ENCODE measurements around the gene LETM1.

LETM1 gene

DNA sequence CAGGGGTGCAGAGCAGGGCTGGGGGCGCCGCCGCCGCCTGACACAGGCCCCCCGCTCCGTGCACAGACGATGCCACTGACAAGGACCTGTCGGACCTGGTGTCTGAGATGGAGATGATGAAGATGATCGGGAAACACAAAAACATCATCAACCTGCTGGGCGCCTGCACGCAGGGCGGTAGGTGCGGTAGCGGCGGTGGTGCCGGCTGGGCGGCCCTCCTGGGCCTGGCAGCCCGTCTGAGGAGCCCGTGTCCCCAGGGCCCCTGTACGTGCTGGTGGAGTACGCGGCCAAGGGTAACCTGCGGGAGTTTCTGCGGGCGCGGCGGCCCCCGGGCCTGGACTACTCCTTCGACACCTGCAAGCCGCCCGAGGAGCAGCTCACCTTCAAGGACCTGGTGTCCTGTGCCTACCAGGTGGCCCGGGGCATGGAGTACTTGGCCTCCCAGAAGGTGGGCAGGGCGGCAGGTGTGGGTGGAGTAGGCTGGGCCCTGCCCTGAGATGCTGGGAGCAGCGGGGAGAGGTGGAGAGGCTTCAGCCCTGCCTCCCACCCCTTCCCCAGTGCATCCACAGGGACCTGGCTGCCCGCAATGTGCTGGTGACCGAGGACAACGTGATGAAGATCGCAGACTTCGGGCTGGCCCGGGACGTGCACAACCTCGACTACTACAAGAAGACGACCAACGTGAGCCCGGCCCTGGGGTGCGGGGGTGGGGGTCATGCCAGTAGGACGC is 50.3 kb downstream of the LETM1 start:
- no peak for DNase-seq (ENCODE audit: low read depth)
- TF ChIP-seq, protein P1, sequence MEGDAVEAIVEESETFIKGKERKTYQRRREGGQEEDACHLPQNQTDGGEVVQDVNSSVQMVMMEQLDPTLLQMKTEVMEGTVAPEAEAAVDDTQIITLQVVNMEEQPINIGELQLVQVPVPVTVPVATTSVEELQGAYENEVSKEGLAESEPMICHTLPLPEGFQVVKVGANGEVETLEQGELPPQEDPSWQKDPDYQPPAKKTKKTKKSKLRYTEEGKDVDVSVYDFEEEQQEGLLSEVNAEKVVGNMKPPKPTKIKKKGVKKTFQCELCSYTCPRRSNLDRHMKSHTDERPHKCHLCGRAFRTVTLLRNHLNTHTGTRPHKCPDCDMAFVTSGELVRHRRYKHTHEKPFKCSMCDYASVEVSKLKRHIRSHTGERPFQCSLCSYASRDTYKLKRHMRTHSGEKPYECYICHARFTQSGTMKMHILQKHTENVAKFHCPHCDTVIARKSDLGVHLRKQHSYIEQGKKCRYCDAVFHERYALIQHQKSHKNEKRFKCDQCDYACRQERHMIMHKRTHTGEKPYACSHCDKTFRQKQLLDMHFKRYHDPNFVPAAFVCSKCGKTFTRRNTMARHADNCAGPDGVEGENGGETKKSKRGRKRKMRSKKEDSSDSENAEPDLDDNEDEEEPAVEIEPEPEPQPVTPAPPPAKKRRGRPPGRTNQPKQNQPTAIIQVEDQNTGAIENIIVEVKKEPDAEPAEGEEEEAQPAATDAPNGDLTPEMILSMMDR (IDR thresholded peaks at IDR 0.05; ENCODE audit: control insufficient read depth, extremely low read depth, insufficient read depth), result no peak

DNA sequence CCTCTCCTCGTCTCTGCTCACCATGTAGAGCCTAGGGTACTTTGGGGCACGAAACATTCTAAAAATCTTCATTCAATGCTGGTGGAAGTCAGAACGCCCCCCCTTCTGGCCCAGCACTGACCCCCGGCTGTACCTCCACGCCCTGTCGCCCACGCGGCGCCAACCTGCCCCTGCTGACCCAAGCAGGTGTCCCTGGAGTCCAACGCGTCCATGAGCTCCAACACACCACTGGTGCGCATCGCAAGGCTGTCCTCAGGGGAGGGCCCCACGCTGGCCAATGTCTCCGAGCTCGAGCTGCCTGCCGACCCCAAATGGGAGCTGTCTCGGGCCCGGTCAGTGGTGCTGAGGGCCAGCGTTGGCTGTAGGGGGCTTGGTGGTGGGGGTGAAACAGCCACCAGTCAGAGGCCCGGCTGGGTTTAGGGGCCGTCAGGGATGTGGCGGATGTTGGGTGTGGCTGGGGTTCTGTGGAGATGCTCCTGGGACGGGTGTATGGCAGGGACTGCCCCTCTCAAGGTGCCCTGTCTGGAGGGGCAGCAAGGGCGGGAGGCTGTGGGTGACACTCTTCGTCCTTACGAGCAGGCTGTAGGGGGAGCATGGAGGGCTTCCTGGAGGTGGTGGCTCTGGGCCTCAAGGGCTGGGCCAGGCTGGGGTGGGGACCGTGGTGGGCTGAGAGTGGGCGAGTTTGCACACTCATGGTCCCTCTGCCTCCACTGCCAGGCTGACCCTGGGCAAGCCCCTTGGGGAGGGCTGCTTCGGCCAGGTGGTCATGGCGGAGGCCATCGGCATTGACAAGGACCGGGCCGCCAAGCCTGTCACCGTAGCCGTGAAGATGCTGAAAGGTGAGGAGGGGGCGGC is 51.1 kb downstream of the LETM1 start:
- DNase-seq (ENCODE audit: low read depth), result no peak
- TF ChIP-seq, protein P1 (IDR thresholded peaks at IDR 0.05; ENCODE audit: control insufficient read depth, extremely low read depth, insufficient read depth), result no peak
- no peak overlapping the region for H3K4me3 ChIP-seq (ENCODE audit: low read depth, low read length)

More for the DNA sequence above, 50.3 kb downstream of the LETM1 start:
- H3K4me3 ChIP-seq (ENCODE audit: low read depth, low read length), result no peak overlapping the region

DNA sequence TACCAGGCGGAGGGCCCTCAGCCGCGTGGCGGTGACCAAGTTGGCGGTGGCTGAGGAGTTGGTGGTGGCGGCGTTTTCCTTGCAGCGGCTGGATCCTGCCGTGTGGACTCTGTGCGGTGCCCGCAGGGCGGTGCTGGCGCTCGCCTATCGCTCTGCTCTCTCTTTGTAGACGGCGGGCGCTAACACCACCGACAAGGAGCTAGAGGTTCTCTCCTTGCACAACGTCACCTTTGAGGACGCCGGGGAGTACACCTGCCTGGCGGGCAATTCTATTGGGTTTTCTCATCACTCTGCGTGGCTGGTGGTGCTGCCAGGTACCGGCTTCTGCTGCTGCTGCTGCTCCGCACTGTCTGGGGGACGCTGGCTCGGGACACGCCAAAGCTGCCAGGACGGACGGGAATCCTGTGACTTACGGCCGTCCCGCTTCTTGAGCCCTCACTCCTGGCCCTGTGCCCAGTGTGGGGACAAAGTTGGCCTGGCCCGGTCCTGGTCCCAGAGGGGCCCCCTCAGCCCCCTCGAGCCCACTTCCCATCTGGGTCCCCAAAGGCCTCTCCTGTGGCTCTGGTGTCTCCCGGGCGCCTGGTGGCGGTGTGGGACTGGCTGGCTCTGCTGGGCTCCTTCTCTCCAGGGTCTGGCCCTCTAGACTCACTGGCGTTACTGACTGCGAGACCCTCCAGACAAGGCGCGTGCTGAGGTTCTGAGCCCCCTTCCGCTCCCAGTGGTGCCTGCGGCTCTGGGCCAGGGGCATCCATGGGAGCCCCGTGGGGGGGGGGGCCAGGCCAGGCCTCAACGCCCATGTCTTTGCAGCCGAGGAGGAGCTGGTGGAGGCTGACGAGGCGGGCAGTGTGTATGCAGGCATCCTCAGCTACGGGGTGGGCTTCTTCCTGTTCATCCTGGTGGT is 52.2 kb downstream of the LETM1 start:
- TF ChIP-seq, protein P1 (IDR thresholded peaks at IDR 0.05; ENCODE audit: control insufficient read depth, extremely low read depth, insufficient read depth), result no peak
- no peak for DNase-seq (ENCODE audit: low read depth)
- H3K4me3 ChIP-seq (ENCODE audit: low read depth, low read length), result no peak overlapping the region

DNA sequence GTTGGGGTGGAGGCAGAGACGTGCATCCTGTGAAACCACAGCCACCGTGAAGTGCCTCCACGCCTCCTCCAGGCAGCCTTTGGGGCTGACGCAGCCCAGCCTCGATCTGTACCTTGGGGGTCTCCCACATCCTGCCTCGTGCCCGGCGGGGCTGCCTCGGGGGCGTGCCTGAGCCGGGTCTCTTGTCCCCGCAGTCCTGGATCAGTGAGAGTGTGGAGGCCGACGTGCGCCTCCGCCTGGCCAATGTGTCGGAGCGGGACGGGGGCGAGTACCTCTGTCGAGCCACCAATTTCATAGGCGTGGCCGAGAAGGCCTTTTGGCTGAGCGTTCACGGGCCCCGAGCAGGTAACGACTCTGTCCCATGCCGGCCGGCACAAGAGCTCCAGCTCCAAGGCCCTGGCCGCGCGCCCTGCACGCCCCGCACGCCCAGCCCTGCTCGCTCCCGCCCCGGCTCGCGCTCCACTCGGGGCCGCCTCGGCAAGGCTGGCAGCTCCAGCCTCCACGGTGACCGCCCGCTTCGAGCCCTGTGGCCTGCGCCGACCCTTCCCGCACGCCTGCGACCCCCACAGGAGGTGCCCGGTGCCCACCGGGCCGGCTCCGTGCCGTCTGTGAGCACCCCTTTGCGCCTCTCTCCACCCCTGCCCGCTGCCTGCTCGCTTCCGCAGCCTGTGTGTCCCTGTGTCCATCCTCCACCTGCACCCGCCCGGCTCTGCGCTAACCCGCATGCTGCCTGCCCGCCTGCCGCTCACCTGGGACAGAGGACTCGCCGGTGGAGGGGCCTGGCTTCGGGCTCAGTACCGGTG is 53.0 kb downstream of the LETM1 start:
- no peak overlapping the region for H3K4me3 ChIP-seq (ENCODE audit: low read depth, low read length)
- TF ChIP-seq, protein P1 (IDR thresholded peaks at IDR 0.05; ENCODE audit: control insufficient read depth, extremely low read depth, insufficient read depth), result no peak
- no peak for DNase-seq (ENCODE audit: low read depth)

DNA sequence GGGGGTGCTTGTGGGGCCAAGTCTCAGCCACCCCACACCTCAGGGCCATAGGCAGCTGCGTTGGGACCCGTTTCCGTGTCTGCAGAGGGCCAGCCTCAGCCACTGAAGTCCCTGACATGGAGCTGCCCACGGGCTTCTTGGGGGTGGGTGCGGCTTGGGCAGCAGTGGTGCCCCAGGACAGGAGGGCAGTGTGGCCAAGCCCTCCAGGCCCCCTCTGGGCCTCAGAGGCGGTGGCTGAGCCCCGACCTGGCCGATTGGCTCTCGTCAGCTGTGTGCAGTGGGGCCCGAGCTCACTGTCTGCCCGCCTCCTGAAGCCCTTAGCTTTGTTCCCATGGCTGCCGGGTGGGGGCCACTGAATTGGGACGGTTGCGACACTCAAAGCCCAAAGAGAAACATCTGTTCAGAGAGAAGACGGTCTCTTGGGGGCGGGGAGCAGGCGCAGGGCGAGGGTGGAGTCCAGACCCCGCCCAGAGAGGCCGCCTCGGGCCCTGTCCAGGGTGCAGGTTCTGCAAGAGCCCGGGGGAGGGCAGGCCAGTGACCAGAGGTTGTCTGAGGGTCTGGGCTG is 53.7 kb downstream of the LETM1 start:
- H3K4me3 ChIP-seq (ENCODE audit: low read depth, low read length), result no peak overlapping the region
- no peak for DNase-seq (ENCODE audit: low read depth)
- TF ChIP-seq, protein P1 (IDR thresholded peaks at IDR 0.05; ENCODE audit: control insufficient read depth, extremely low read depth, insufficient read depth), result no peak

Data from LNCaP clone FGC (cell line).